Body of pancreas (tissue), 4 donors: Measurements from ENCODE around the gene ASCC3. TPM values are rescaled to one million over a fixed set of nuclear protein-coding genes. Genes with fewer than 3 reads are reported as not detected.

Experiments
- ATAC-seq: fragments of 150-250 bp; one replicate; pipeline ENCODE4 v1.9.1; 2016
- DNase-seq, 4 donors: peaks; one replicate each; pipeline ENCODE4 v3.0.0-alpha.2; 2019
- H3K27ac ChIP-seq, 4 donors: fragments of 200-600 bp; sonication (generic); 1 replicate in 3 of 4; 2 replicates in 1 of 4; pipeline versions ENCODE4 v1.5.1 to v1.6.1; 2016 to 2019; ENCODE audit warnings: mild to moderate bottlenecking in 1 of 4, mixed read lengths in 1 of 4, moderate library complexity in 1 of 4
- H3K27me3 ChIP-seq, 2 donors: fragments of 200-600 bp; sonication (generic); one replicate each; pipeline ENCODE4 v1.6.0; 2016; ENCODE audit warnings: mild to moderate bottlenecking in 1 of 2
- H3K36me3 ChIP-seq, 2 donors: fragments of 200-600 bp; sonication (generic); replicated peaks in 1 of 2; 2 replicates each; pipeline ENCODE4 v1.5.1; 2016; ENCODE audit warnings: low read depth in 2 of 2; ENCODE audit not compliant: insufficient read depth in 1 of 2
- H3K4me1 ChIP-seq: fragments of 200-600 bp; sonication (generic); one replicate; pipeline ENCODE4 v1.6.0; 2016
- H3K4me3 ChIP-seq, 2 donors: fragments of 200-600 bp; sonication (generic); 1 replicate in 1 of 2; 2 replicates in 1 of 2; pipeline ENCODE4 v1.5.1; 2016 to 2019
- H3K9me3 ChIP-seq, 3 donors: fragments of 200-600 bp; sonication (generic); 1 replicate in 2 of 3; 2 replicates in 1 of 3; pipeline ENCODE4 v1.5.1; 2016
- POLR2A ChIP-seq, 3 donors: fragments of 450-650 bp; IDR thresholded peaks; one replicate each; pipeline ENCODE4 v1.6.1; 2016; ENCODE audit warnings: antibody characterized with exemption in 3 of 3, mild to moderate bottlenecking in 2 of 3
- WGBS, 2 donors: methylation state at CpG; one replicate each; pipeline ENCODE4 v1.1.5; 2017; 5-methylcytosine and 5-hydroxymethylcytosine counted together
- intact Hi-C: fragments of 100-400 bp; cut with DNase I; formaldehyde crosslinking; loops from one replicate; pipeline ENCODE4 v1.15.1; 2023
- total RNA-seq, 2 donors: library from RNA; depleted of rRNA; stranded (reverse); fragments of >200 nt; gene quantifications; one replicate each; pipeline ENCODE4 v1.1.0, GENCODE V29; 2016
- TF ChIP-seq, protein P1 (sequence below), 7 experiments: fragments of 450-650 bp in 4 of 7; fragments of 200-600 bp in 3 of 7; sonication (generic) in 3 of 7; IDR thresholded peaks; one replicate each; pipeline ENCODE4 v1.5.1; 2016 to 2019; ENCODE audit warnings: antibody characterized with exemption in 7 of 7

Gene ASCC3
- total RNA-seq, 2 donors from 2014 or later, result 16.8 to 26.5 TPM

DNA sequence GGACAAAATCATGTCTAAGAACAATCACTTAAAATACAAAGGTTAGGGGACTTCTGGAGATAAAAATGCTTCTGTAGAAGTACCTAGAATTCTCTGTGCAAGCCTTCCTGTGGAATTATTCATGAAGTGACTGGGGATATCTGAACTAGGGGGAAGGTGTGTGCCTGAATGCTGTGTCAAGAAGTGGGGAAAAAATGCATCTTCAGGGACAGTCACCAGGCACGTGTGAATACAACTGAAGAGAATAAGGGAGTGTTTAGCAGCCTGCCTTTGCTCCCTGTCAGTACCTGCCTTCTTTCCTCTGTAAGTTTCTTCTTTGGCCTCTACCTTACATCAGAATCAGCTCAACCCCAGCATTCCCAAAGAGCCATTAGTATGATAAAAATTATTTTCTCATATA is 201.0 kb downstream of the ASCC3 start:
- DNase-seq, result no peak
- H3K36me3 ChIP-seq, result no peaks in the 10 kb centered on the region
- TF ChIP-seq POLR2A (IDR thresholded peaks at IDR 0.05), result no peak
- TF ChIP-seq, protein P1, sequence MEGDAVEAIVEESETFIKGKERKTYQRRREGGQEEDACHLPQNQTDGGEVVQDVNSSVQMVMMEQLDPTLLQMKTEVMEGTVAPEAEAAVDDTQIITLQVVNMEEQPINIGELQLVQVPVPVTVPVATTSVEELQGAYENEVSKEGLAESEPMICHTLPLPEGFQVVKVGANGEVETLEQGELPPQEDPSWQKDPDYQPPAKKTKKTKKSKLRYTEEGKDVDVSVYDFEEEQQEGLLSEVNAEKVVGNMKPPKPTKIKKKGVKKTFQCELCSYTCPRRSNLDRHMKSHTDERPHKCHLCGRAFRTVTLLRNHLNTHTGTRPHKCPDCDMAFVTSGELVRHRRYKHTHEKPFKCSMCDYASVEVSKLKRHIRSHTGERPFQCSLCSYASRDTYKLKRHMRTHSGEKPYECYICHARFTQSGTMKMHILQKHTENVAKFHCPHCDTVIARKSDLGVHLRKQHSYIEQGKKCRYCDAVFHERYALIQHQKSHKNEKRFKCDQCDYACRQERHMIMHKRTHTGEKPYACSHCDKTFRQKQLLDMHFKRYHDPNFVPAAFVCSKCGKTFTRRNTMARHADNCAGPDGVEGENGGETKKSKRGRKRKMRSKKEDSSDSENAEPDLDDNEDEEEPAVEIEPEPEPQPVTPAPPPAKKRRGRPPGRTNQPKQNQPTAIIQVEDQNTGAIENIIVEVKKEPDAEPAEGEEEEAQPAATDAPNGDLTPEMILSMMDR (IDR thresholded peaks at IDR 0.05), result no peak
- H3K27me3 ChIP-seq, result no peaks in the 10 kb centered on the region
- H3K9me3 ChIP-seq, result no peaks in the 10 kb centered on the region
- no peak overlapping the region for H3K4me3 ChIP-seq
- intact Hi-C loops, result no loop called here
- no peaks in the 10 kb centered on the region for H3K4me1 ChIP-seq
- WGBS, 2 donors, result 74 to 86% methylated on average over 1 of the region's 1 CpG
- no peak for ATAC-seq
- no peak overlapping the region for H3K27ac ChIP-seq

DNA sequence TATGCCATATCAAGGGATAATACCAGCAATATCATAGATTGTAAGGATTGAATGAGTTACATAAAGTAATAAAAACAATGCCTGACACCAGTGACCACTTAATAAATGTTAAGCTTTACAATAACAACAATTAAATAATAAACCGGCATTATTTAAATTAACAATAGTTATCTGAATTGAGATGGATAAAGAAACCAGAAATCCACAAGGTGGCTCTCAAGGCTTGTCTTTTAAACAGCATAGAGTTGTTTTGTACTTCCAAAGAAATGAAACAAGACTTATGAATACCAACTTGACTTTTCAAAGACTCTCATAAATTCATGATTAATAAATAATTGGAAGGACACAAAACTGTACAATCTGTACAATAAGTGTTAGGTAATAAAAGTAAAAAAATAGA is 203.1 kb downstream of the ASCC3 start:
- Histone ChIP-seq H3K27me3 (no peaks in the 10 kb centered on the region), H3K27ac (no peak overlapping the region), H3K36me3 (no peaks in the 10 kb centered on the region), H3K4me1 (no peaks in the 10 kb centered on the region), H3K4me3 (no peak overlapping the region), H3K9me3 (no peaks in the 10 kb centered on the region)
- WGBS, 2 donors, result 71 to 73% methylated on average over 1 of the region's 1 CpG
- TF ChIP-seq, protein P1 (IDR thresholded peaks at IDR 0.05), result no peak
- TF ChIP-seq POLR2A (IDR thresholded peaks at IDR 0.05), result no peak
- DNase-seq (no peak), ATAC-seq (no peak)
- intact Hi-C loops, result no loop called here

DNA sequence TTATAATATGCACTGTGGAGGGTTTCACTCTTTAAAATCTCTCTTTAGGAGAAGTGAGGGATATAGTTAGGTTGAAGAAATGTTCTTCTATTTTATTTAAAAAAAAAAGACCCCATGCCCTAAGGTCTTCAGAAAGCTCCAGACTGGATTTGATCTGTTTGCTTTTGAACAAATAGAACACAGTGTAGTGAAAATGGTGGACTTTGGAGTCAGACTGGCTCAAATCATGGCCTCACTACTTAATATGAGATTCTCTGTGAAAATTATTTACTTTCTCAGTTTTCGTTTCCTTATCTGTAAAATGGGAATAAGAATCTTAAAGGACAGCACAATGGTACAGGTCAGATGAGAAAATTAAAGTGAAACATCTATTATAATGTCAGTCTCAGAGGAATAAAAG is 203.9 kb downstream of the ASCC3 start:
- TF ChIP-seq, protein P1 (IDR thresholded peaks at IDR 0.05), result no peak
- no peak for TF ChIP-seq POLR2A (IDR thresholded peaks at IDR 0.05)
- 50 to 76% methylated on average over 1 of the region's 1 CpG for WGBS, 2 donors
- ATAC-seq, result no peak

DNA sequence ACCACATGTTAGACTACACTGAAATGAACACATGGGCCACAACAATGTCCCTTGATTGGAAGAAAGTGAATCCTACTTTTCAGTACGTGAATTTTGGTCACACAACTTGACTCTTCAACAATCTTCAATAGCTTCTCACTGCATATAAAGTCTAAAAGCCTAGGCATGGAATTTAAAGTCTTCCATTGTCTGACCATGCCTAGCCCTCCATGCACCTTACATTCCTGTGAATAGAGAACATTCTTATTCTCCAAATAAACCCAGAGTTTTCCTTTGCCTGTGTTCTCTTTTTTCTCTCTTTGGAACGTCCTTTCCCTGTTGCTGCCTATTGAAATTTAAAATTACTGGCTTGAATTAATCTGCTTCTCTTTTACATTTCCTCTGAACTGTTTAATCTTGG is 207.5 kb downstream of the ASCC3 start:
- Histone ChIP-seq H3K9me3 (no peaks in the 10 kb centered on the region), H3K36me3 (no peaks in the 10 kb centered on the region), H3K4me3 (no peak overlapping the region), H3K27ac (no peak overlapping the region), H3K27me3 (no peaks in the 10 kb centered on the region), H3K4me1 (no peaks in the 10 kb centered on the region)
- 91% methylated on average over 2 of the region's 2 CpGs for WGBS, 2 donors
- DNase-seq, result no peak
- intact Hi-C loops, result no loop called here
- no peak for ATAC-seq
- TF ChIP-seq POLR2A (IDR thresholded peaks at IDR 0.05), result no peak
- TF ChIP-seq, protein P1 (IDR thresholded peaks at IDR 0.05), result no peak

More for the DNA sequence above, 203.9 kb downstream of the ASCC3 start:
- no peak for DNase-seq
- Histone ChIP-seq H3K36me3 (no peaks in the 10 kb centered on the region), H3K27me3 (no peaks in the 10 kb centered on the region), H3K9me3 (no peaks in the 10 kb centered on the region), H3K4me3 (no peak overlapping the region), H3K27ac (no peak overlapping the region), H3K4me1 (no peaks in the 10 kb centered on the region)
- intact Hi-C loops, result no loop called here

DNA sequence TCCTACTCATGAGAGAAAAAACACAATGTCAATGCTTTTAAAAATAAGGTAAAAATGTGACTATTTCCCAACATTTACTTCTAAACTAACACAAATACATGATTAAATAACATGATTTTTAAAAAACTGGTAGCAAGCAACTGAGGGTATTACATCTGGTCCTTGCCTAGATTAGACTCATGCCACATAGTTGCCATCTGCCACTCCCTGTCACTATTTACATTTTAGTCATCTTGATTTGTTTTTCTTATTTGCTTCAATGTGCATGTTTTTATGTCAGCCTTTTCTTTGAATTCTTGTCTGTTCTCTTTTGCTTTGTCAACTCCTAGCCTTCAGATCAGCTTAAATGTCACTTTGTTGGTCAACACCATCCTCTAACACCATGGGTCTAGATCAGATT is 209.4 kb downstream of the ASCC3 start:
- DNase-seq (no peak), ATAC-seq (no peak)
- Histone ChIP-seq H3K9me3 (no peaks in the 10 kb centered on the region), H3K4me3 (no peak overlapping the region), H3K27ac (no peak overlapping the region), H3K36me3 (no peaks in the 10 kb centered on the region), H3K27me3 (no peaks in the 10 kb centered on the region), H3K4me1 (peaks cover 6% of the 10 kb centered on the region)
- TF ChIP-seq POLR2A (IDR thresholded peaks at IDR 0.05), result no peak
- TF ChIP-seq, protein P1 (IDR thresholded peaks at IDR 0.05), result no peak
- intact Hi-C loops, result no loop called here
